HEK293 (cell line): Measurements from ENCODE around the gene RAB3GAP2.
A peak's percentile ranks its signal among the peaks of the same experiment; 100 is the strongest.

ENCODE experiments used
- CTCF ChIA-PET: fragments of 350-600 bp; formaldehyde crosslinking; extraction: SDS; loops from one replicate; lab custom pipeline; 2021; ENCODE audit warnings: antibody characterized with exemption; lab: Yijun Ruan, JAX
- POLR2A ChIA-PET: fragments of 300-600 bp; formaldehyde crosslinking; extraction: SDS; loops from one replicate; lab custom pipeline; 2020; ENCODE audit warnings: antibody characterized with exemption, inconsistent platforms; lab: Yijun Ruan, JAX
- H3K27ac ChIP-seq: fragments of 200-500 bp; sonication (Bioruptor generic); 2 replicates; pipeline ENCODE4 v1.5.1; 2014; ENCODE audit warnings: low read depth, low read length, control low read depth, inconsistent platforms; ENCODE audit errors: extremely low read depth
- H3K36me3 ChIP-seq, 2 experiments: fragments of 200-500 bp in 1 of 2; sonication (Bioruptor generic) in 1 of 2; 1 replicate in 1 of 2; 2 replicates in 1 of 2; pipeline ENCODE4 v1.5.1; 2014 to 2017; ENCODE audit warnings: inconsistent platforms in 2 of 2, low read length in 2 of 2; ENCODE audit not compliant: control insufficient read depth in 2 of 2, insufficient read depth in 1 of 2
- H3K4me1 ChIP-seq: fragments of 200-500 bp; sonication (Bioruptor generic); 2 replicates; pipeline ENCODE4 v1.5.1; 2014; ENCODE audit warnings: mild to moderate bottlenecking, low read length, inconsistent platforms; ENCODE audit not compliant: control insufficient read depth, insufficient read depth
- H3K4me3 ChIP-seq: 2 replicates; pipeline ENCODE4 v1.5.1; 2011; ENCODE audit warnings: low read depth, mild to moderate bottlenecking, control low read depth, low read length, moderate library complexity
- H3K9me3 ChIP-seq: fragments of 200-500 bp; sonication (Bioruptor generic); 2 replicates; pipeline ENCODE4 v1.5.1; 2014; ENCODE audit warnings: low read depth, low read length, inconsistent platforms; ENCODE audit not compliant: control insufficient read depth, insufficient read depth
- BCL11A ChIP-seq: fragments of 450-650 bp; formaldehyde crosslinking; IDR thresholded peaks from 2 replicates; pipeline ENCODE4 v1.5.1; 2016; ENCODE audit warnings: low read depth, missing biosample characterization, missing genetic modification characterization
- SP2 ChIP-seq: fragments of 450-650 bp; formaldehyde crosslinking; IDR thresholded peaks from 2 replicates; pipeline ENCODE4 v1.5.1; 2016; ENCODE audit warnings: missing biosample characterization, missing genetic modification characterization
- SP3 ChIP-seq: fragments of 450-650 bp; formaldehyde crosslinking; IDR thresholded peaks from 2 replicates; pipeline ENCODE4 v1.5.1; 2016; ENCODE audit warnings: missing biosample characterization, missing genetic modification characterization
- ZBTB26 ChIP-seq: fragments of 450-650 bp; formaldehyde crosslinking; optimal IDR thresholded peaks from 2 replicates; pipeline ENCODE3; 2016; ENCODE audit warnings: missing biosample characterization, mild to moderate bottlenecking, missing genetic modification characterization
- ZEB2 ChIP-seq: fragments of 450-650 bp; formaldehyde crosslinking; IDR thresholded peaks from 2 replicates; pipeline ENCODE4 v1.5.1; 2016; ENCODE audit warnings: missing biosample characterization, missing genetic modification characterization
- ZFP3 ChIP-seq: fragments of 450-650 bp; formaldehyde crosslinking; IDR thresholded peaks from 2 replicates; pipeline ENCODE4 v1.5.1; 2016; ENCODE audit warnings: low read depth, missing biosample characterization, missing genetic modification characterization
- ZNF112 ChIP-seq: fragments of 450-650 bp; formaldehyde crosslinking; IDR thresholded peaks from 2 replicates; pipeline ENCODE4 v1.5.0; 2017; ENCODE audit warnings: missing biosample characterization, missing genetic modification characterization
- ZNF140 ChIP-seq: fragments of 450-650 bp; formaldehyde crosslinking; IDR thresholded peaks from 2 replicates; pipeline ENCODE4 v1.5.1; 2016; ENCODE audit warnings: missing biosample characterization, missing genetic modification characterization
- ZNF157 ChIP-seq: fragments of 450-650 bp; formaldehyde crosslinking; IDR thresholded peaks from 2 replicates; pipeline ENCODE4 v1.5.1; 2016; ENCODE audit warnings: missing biosample characterization, missing genetic modification characterization
- ZNF175 ChIP-seq: fragments of 450-650 bp; formaldehyde crosslinking; IDR thresholded peaks from 2 replicates; pipeline ENCODE4 v1.5.1; 2016; ENCODE audit warnings: missing biosample characterization, missing genetic modification characterization
- ZNF214 ChIP-seq: fragments of 450-650 bp; formaldehyde crosslinking; IDR thresholded peaks from 2 replicates; pipeline ENCODE4 v1.5.1; 2017; ENCODE audit warnings: missing biosample characterization, mild to moderate bottlenecking, missing genetic modification characterization, borderline replicate concordance
- ZNF26 ChIP-seq: fragments of 450-650 bp; formaldehyde crosslinking; IDR thresholded peaks from 2 replicates; pipeline ENCODE4 v1.5.1; 2016; ENCODE audit warnings: missing biosample characterization, missing genetic modification characterization
- ZNF335 ChIP-seq: fragments of 450-650 bp; formaldehyde crosslinking; conservative IDR thresholded peaks from 2 replicates; pipeline ENCODE4 v1.5.1; 2016; ENCODE audit warnings: missing biosample characterization, missing genetic modification characterization
- ZNF394 ChIP-seq: fragments of 450-650 bp; formaldehyde crosslinking; IDR thresholded peaks from 2 replicates; pipeline ENCODE4 v1.5.1; 2016; ENCODE audit warnings: missing biosample characterization, missing genetic modification characterization, mild to moderate bottlenecking, moderate library complexity, borderline replicate concordance
- ZNF404 ChIP-seq: fragments of 450-650 bp; formaldehyde crosslinking; IDR thresholded peaks from 2 replicates; pipeline ENCODE4 v1.5.1; 2017; ENCODE audit warnings: missing biosample characterization, missing genetic modification characterization
- ZNF48 ChIP-seq: fragments of 450-650 bp; formaldehyde crosslinking; IDR thresholded peaks from 2 replicates; pipeline ENCODE4 v1.5.1; 2016; ENCODE audit warnings: missing biosample characterization, missing genetic modification characterization
- ZNF544 ChIP-seq: fragments of 450-650 bp; formaldehyde crosslinking; IDR thresholded peaks from 2 replicates; pipeline ENCODE4 v1.5.0; 2017; ENCODE audit warnings: missing biosample characterization, missing genetic modification characterization
- ZNF585B ChIP-seq: fragments of 450-650 bp; formaldehyde crosslinking; IDR thresholded peaks from 2 replicates; pipeline ENCODE4 v1.5.1; 2016; ENCODE audit warnings: missing biosample characterization, missing genetic modification characterization
- ZNF626 ChIP-seq: fragments of 450-650 bp; sonication (Bioruptor Pico); formaldehyde crosslinking; IDR thresholded peaks from 2 replicates; pipeline ENCODE4 v1.5.1; 2018; ENCODE audit warnings: missing biosample characterization, missing genetic modification characterization, inconsistent platforms
- ZNF692 ChIP-seq: fragments of 450-650 bp; formaldehyde crosslinking; IDR thresholded peaks from 2 replicates; pipeline ENCODE4 v1.5.1; 2016; ENCODE audit warnings: missing biosample characterization, missing genetic modification characterization
- ZNF747 ChIP-seq: fragments of 450-650 bp; formaldehyde crosslinking; IDR thresholded peaks from 2 replicates; pipeline ENCODE4 v1.5.1; 2016; ENCODE audit warnings: missing biosample characterization, missing genetic modification characterization
- ZNF76 ChIP-seq: fragments of 450-650 bp; formaldehyde crosslinking; IDR thresholded peaks from 2 replicates; pipeline ENCODE4; 2016; ENCODE audit warnings: low read depth, missing biosample characterization, missing genetic modification characterization, borderline replicate concordance
- ZNF792 ChIP-seq: fragments of 450-650 bp; formaldehyde crosslinking; IDR thresholded peaks from 2 replicates; pipeline ENCODE4 v1.5.1; 2016; ENCODE audit warnings: missing biosample characterization, missing genetic modification characterization
- ZSCAN30 ChIP-seq: fragments of 450-650 bp; IDR thresholded peaks from 2 replicates; pipeline ENCODE4 v1.5.1; 2018; ENCODE audit warnings: missing biosample characterization, mild to moderate bottlenecking, missing genetic modification characterization, moderate library complexity

The RAB3GAP2 gene

GRCh38 chr1:220272047-220272840, at the start of gene RAB3GAP2 (continued):
- no peak for TF ChIP-seq ZNF404 (tag by site-specific recombination)
- 0 out of 2 replicates have a peak, but pooled peaks have one; percentile 32 for TF ChIP-seq ZSCAN30 (tag by site-specific recombination)

- Histone ChIP-seq H3K27ac (no peak overlapping the region), H3K4me1 (no peaks in the 10 kb centered on the region), H3K36me3 (no peaks in the 10 kb centered on the region), H3K4me3 (no peak overlapping the region), H3K9me3 (no peaks in the 10 kb centered on the region)
- CTCF ChIA-PET, result interaction anchor here (0.6 to 0.7 kb wide), 2 partner anchors 101 to 500 kb away, joined by 3 read pairs; no protein-coding TSS in a partner anchor
- TF ChIP-seq ZNF214 (tag by site-specific recombination) (no peak), ZFP3 (no peak), ZNF394 (tag by site-specific recombination) (no peak), ZNF175 (tag by site-specific recombination) (no peak), ZNF112 (tag by site-specific recombination) (no peak), ZNF76 (no peak), ZNF585B (tag by site-specific recombination) (no peak), ZNF48 (tag by site-specific recombination) (no peak), ZNF692 (tag by site-specific recombination) (no peak)
- POLR2A ChIA-PET, result no interaction called here
These were observed 49.5 kb upstream of the RAB3GAP2 start for GRCh38 chr1:220321758-220322157.

- TF ChIP-seq ZNF626 (tag by site-specific recombination) (no peak), ZNF544 (no peak), ZNF140 (tag by site-specific recombination) (no peak), SP2 (tag by site-specific recombination) (no peak), ZNF792 (tag by site-specific recombination) (no peak), ZBTB26 (no peak), BCL11A (tag by site-specific recombination) (no peak), ZNF747 (tag by site-specific recombination) (no peak), ZNF26 (no peak), ZNF335 (tag by site-specific recombination) (no peak), ZNF157 (no peak), SP3 (tag by site-specific recombination) (no peak), ZEB2 (tag by site-specific recombination) (no peak)
These were observed 48.5 kb upstream of the RAB3GAP2 start for GRCh38 chr1:220320709-220321108.

More at GRCh38 chr1:220320709-220321108, 48.5 kb upstream of the RAB3GAP2 start:
- Histone ChIP-seq H3K4me1 (no peaks in the 10 kb centered on the region), H3K9me3 (no peaks in the 10 kb centered on the region), H3K4me3 (no peak overlapping the region), H3K27ac (no peak overlapping the region), H3K36me3 (no peaks in the 10 kb centered on the region)
- ChIA-PET POLR2A (no interaction called here), CTCF (interaction anchor here (0.5 to 1.4 kb wide), 5 partner anchors 22 to 330 kb away, joined by 3 to 6 read pairs (median 3); no protein-coding TSS in a partner anchor)
